ENCODE results near the gene PLEKHS1. TPM values are rescaled to one million over a fixed set of nuclear protein-coding genes. Genes with fewer than 3 reads are reported as not detected.
"Not testable (repeated sequence)": the region's sequence is repeated elsewhere in the genome, so short reads cannot be mapped to it uniquely, and the experiment has no call there.

Gene PLEKHS1
- total and polyA plus RNA-seq, 2 experiments from 2014 or later = 0.23 TPM; not detected in 1

DNA sequence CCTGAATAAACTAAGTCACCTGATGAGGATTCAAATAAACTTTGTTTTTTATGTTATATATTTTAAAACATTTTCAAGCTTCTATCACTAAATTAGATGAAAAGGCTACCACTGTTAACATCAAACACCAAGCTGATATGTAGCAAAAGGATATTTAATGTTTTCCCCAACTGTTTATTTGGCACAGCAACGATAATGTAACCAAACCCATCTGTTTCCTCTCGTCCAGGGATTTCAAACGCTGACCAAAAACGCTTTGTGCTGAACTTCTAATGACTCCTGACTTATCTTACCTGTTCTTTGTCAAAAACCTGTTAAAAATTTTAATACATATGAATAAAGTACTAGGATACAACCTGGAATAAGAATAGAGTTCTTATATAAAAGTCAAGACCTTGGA lies 71.9 kb downstream of the PLEKHS1 start:
- Histone ChIP-seq H4K20me1 (ENCODE audit: insufficient read depth, poor library complexity, severe bottlenecking) (no peaks in the 10 kb centered on the region), H3K4me1 (ENCODE audit: insufficient read depth) (no peaks in the 10 kb centered on the region), H2AFZ (no peak overlapping the region), H3K9me2 (replicated peaks; ENCODE audit: insufficient read depth) (no peaks in the 10 kb centered on the region), H3K9me3 (ENCODE audit: low read depth) (no peaks in the 10 kb centered on the region), H3K36me3 (replicated peaks; ENCODE audit: insufficient read depth, low read depth) (no peaks in the 10 kb centered on the region), H3K27me3 (no peaks in the 10 kb centered on the region), H3K79me2 (no peaks in the 10 kb centered on the region), H3K27ac (no peak overlapping the region), H3K4me2 (no peak overlapping the region), H3K4me3 (no peak overlapping the region)
- TF ChIP-seq EZH2phosphoT487 (IDR thresholded peaks at IDR 0.05; ENCODE audit: low read depth, severe bottlenecking, unreplicated experiment) = no peak
- TF ChIP-seq EZH2 (IDR thresholded peaks at IDR 0.05; ENCODE audit: borderline replicate concordance) = no peak
- TF ChIP-seq, protein P1, sequence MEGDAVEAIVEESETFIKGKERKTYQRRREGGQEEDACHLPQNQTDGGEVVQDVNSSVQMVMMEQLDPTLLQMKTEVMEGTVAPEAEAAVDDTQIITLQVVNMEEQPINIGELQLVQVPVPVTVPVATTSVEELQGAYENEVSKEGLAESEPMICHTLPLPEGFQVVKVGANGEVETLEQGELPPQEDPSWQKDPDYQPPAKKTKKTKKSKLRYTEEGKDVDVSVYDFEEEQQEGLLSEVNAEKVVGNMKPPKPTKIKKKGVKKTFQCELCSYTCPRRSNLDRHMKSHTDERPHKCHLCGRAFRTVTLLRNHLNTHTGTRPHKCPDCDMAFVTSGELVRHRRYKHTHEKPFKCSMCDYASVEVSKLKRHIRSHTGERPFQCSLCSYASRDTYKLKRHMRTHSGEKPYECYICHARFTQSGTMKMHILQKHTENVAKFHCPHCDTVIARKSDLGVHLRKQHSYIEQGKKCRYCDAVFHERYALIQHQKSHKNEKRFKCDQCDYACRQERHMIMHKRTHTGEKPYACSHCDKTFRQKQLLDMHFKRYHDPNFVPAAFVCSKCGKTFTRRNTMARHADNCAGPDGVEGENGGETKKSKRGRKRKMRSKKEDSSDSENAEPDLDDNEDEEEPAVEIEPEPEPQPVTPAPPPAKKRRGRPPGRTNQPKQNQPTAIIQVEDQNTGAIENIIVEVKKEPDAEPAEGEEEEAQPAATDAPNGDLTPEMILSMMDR (IDR thresholded peaks at IDR 0.05; ENCODE audit: poor library complexity) = no peak
- 44% methylated on average over 4 of the region's 4 CpGs for WGBS (ENCODE audit: low lambda C conversion rate, missing lambda C conversion rate)
- no peak for DNase-seq (ENCODE audit: low spot score)

DNA sequence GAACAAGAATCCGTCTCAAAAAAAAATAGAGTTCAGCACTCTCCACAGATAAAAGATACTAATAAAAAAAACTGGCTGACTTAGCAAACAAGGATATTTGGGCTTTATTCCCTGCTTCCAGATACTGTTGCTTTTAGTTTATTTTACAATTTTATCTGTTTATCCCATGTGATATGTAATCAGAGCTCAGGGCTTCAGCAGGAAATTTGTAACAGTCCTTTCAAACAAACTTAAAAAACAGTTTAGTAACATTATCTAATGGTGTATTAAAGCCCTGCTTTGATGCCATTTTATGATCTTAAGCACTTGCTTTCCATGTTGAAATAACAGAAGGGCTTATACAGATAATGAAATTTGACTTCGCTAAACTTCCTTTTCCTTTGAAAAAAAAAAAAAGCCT lies 74.3 kb downstream of the PLEKHS1 start:
- H3K27me3 ChIP-seq = no peaks in the 10 kb centered on the region
- H3K9me2 ChIP-seq (replicated peaks; ENCODE audit: insufficient read depth) = no peaks in the 10 kb centered on the region
- H3K4me1 ChIP-seq (ENCODE audit: insufficient read depth) = no peaks in the 10 kb centered on the region
- TF ChIP-seq, protein P1 (IDR thresholded peaks at IDR 0.05; ENCODE audit: poor library complexity) = no peak
- no peak for TF ChIP-seq EZH2 (IDR thresholded peaks at IDR 0.05; ENCODE audit: borderline replicate concordance)
- peak; percentile 87 for TF ChIP-seq EZH2phosphoT487 (IDR thresholded peaks at IDR 0.05; ENCODE audit: low read depth, severe bottlenecking, unreplicated experiment)
- H3K4me2 ChIP-seq = no peak overlapping the region
- no peak overlapping the region for H3K27ac ChIP-seq
- no peaks in the 10 kb centered on the region for H3K36me3 ChIP-seq (replicated peaks; ENCODE audit: insufficient read depth, low read depth)
- WGBS (ENCODE audit: low lambda C conversion rate, missing lambda C conversion rate) = 33% methylated on average over 2 of the region's 2 CpGs
- H2AFZ ChIP-seq = no peak overlapping the region
- no peaks in the 10 kb centered on the region for H4K20me1 ChIP-seq (ENCODE audit: insufficient read depth, poor library complexity, severe bottlenecking)
- H3K79me2 ChIP-seq = no peaks in the 10 kb centered on the region
- no peak overlapping the region for H3K4me3 ChIP-seq
- no peak for DNase-seq (ENCODE audit: low spot score)
- no peaks in the 10 kb centered on the region for H3K9me3 ChIP-seq (ENCODE audit: low read depth)

DNA sequence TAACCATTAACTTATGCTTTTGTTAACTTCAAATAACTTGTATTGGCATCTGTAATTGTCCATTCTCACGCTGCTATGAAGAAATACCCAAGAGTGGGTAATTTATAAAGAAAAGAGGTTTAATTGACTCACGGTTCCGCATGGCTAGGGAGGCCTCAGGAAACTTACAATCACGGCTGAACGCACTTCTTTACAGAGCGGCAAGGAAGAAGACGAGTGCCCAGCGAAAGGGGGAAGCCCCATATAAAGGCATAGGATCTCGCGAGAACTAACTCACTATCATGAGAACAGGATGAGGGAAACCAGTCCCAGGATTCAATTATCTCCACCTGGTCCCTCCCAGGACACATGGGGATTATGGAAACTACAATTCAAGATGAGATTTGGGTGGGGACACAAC lies 77.1 kb downstream of the PLEKHS1 start:
- WGBS (ENCODE audit: low lambda C conversion rate, missing lambda C conversion rate) = 92% methylated on average over 10 of the region's 10 CpGs
- not testable (repeated sequence) for H3K9me2 ChIP-seq (replicated peaks; ENCODE audit: insufficient read depth); H2AFZ ChIP-seq; H3K4me2 ChIP-seq; H3K9me3 ChIP-seq (ENCODE audit: low read depth); DNase-seq (ENCODE audit: low spot score); H3K27ac ChIP-seq; H3K27me3 ChIP-seq; H3K4me3 ChIP-seq; H3K36me3 ChIP-seq (replicated peaks; ENCODE audit: insufficient read depth, low read depth); H3K79me2 ChIP-seq; H3K4me1 ChIP-seq (ENCODE audit: insufficient read depth); H4K20me1 ChIP-seq (ENCODE audit: insufficient read depth, poor library complexity, severe bottlenecking)

Small RNAs within 50 kb of the gene (microRNA-seq; reads per million reads assigned to microRNA genes)
- gene MIR4483 = not detected

Small RNAs within 50 kb of the gene (small RNA-seq; reads per million reads assigned to genes)
- not detected for gene RF00560

Other genes with a start within 250 kb of the PLEKHS1 start
- gene HABP2, start 198.6 kb upstream of the PLEKHS1 start, total RNA-seq = 102 and 109 TPM in 2 replicates
- 48.3 and 55.1 TPM in 2 replicates for gene HABP2, start 198.6 kb upstream of the PLEKHS1 start, polyA plus RNA-seq
- not detected in 2 replicates for gene NRAP, start 87.6 kb upstream of the PLEKHS1 start, total RNA-seq
- gene NRAP, start 87.6 kb upstream of the PLEKHS1 start, polyA plus RNA-seq = 0.04 and 0.19 TPM in 2 replicates
- 32.9 and 35.0 TPM in 2 replicates for gene CASP7, start 71.8 kb upstream of the PLEKHS1 start, total RNA-seq
- 19.8 and 24.8 TPM in 2 replicates for gene CASP7, start 71.8 kb upstream of the PLEKHS1 start, polyA plus RNA-seq
- 7.5 and 7.7 TPM in 2 replicates for gene DCLRE1A, start 102.4 kb downstream of the PLEKHS1 start, total RNA-seq
- gene DCLRE1A, start 102.4 kb downstream of the PLEKHS1 start, polyA plus RNA-seq = 3.0 and 4.2 TPM in 2 replicates
- gene NHLRC2, start 103.0 kb downstream of the PLEKHS1 start, total RNA-seq = 22.1 and 22.8 TPM in 2 replicates
- gene NHLRC2, start 103.0 kb downstream of the PLEKHS1 start, polyA plus RNA-seq = 7.8 and 14.8 TPM in 2 replicates